H1 (cell line): Measurements from ENCODE around the gene HSF4. TPM values are rescaled to one million over a fixed set of nuclear protein-coding genes. Genes with fewer than 3 reads are reported as not detected.

Experiments
- CTCF ChIA-PET: fragments of 300-600 bp; sonication (Branson Sonifier 250); formaldehyde crosslinking; loops from one replicate; lab custom pipeline; 2021; ENCODE audit not compliant: partially characterized antibody; lab: Charles Lee
- POLR2A ChIA-PET: fragments of 300-600 bp; sonication (Branson Sonifier 250); formaldehyde crosslinking; loops from one replicate; lab custom pipeline; 2021; ENCODE audit warnings: inconsistent platforms; ENCODE audit not compliant: partially characterized antibody; lab: Charles Lee
- DNase-seq, 2 experiments: peaks; one replicate each; pipeline versions ENCODE4 v3.0.0 to v3.0.0-alpha.2; 2010 to 2022; ENCODE audit warnings: low spot score in 2 of 2, low read depth in 1 of 2, mixed read lengths in 1 of 2
- FAIRE-seq: peaks from 2 replicates; lab custom pipeline; 2011; peaks lifted over from hg19 to GRCh38; lab: Jason Lieb, UNC
- H2AFZ ChIP-seq: 2 replicates; pipeline ENCODE4 v1.8.1; 2012; ENCODE audit warnings: low read length, inconsistent platforms
- H2AK5ac ChIP-seq: 2 replicates; pipeline ENCODE4 v1.6.1; 2013; ENCODE audit warnings: low read depth, low read length
- H2BK120ac ChIP-seq: replicated peaks from 2 replicates; pipeline ENCODE3; 2013; ENCODE audit warnings: low read depth, low read length, inconsistent platforms
- H2BK12ac ChIP-seq: 2 replicates; pipeline ENCODE4 v1.6.1; 2013; ENCODE audit warnings: low read depth, low read length
- H2BK15ac ChIP-seq: 2 replicates; pipeline ENCODE4 v1.6.1; 2013; ENCODE audit warnings: low read length
- H2BK20ac ChIP-seq: 2 replicates; pipeline ENCODE4 v1.6.1; 2013; ENCODE audit warnings: low read length
- H2BK5ac ChIP-seq: 2 replicates; pipeline ENCODE4 v1.6.1; 2013; ENCODE audit warnings: low read depth, low read length
- H3K14ac ChIP-seq: 2 replicates; pipeline ENCODE4 v1.6.1; 2013; ENCODE audit warnings: inconsistent platforms; ENCODE audit not compliant: insufficient read length
- H3K18ac ChIP-seq: 2 replicates; pipeline ENCODE4 v1.6.1; 2013; ENCODE audit warnings: low read length; ENCODE audit errors: extremely low read depth
- H3K23ac ChIP-seq: 2 replicates; pipeline ENCODE4 v1.6.1; 2013; ENCODE audit warnings: inconsistent platforms; ENCODE audit not compliant: insufficient read length
- H3K23me2 ChIP-seq: 2 replicates; pipeline ENCODE4 v1.6.1; 2013; ENCODE audit warnings: low read depth, low read length
- H3K27ac ChIP-seq: 2 replicates; pipeline ENCODE4 v1.6.1; 2011; ENCODE audit warnings: low read depth, low read length, inconsistent platforms
- H3K27me3 ChIP-seq, 4 experiments: replicated peaks in 1 of 4; 1 replicate in 1 of 4; 2 replicates in 3 of 4; pipeline versions ENCODE4 v1.6.1 to v1.8.1; 2011 to 2013; ENCODE audit warnings: low read length in 3 of 4, mild to moderate bottlenecking in 3 of 4, inconsistent platforms in 2 of 4, mixed read lengths in 2 of 4, moderate library complexity in 1 of 4; ENCODE audit not compliant: control insufficient read depth in 3 of 4, insufficient read depth in 3 of 4; ENCODE audit errors: extremely low read depth in 1 of 4
- H3K36me3 ChIP-seq, 4 experiments: 2 replicates each; pipeline versions ENCODE4 v1.6.1 to v1.8.1; 2011 to 2013; ENCODE audit warnings: mild to moderate bottlenecking in 4 of 4, low read length in 3 of 4, moderate library complexity in 2 of 4, control low read depth in 1 of 4, inconsistent platforms in 1 of 4; ENCODE audit not compliant: insufficient read depth in 4 of 4, control insufficient read depth in 2 of 4
- H3K4ac ChIP-seq: replicated peaks from 2 replicates; pipeline ENCODE3; 2013; ENCODE audit warnings: low read length, low read depth, mixed read lengths, inconsistent platforms; ENCODE audit not compliant: insufficient read length
- H3K4me1 ChIP-seq, 4 experiments: replicated peaks in 1 of 4; 1 replicate in 1 of 4; 2 replicates in 3 of 4; pipeline versions ENCODE4 v1.6.1 to v1.8.1; 2011 to 2013; ENCODE audit warnings: low read length in 3 of 4, inconsistent platforms in 2 of 4, mixed read lengths in 1 of 4; ENCODE audit not compliant: insufficient read depth in 4 of 4, control insufficient read depth in 3 of 4
- H3K4me2 ChIP-seq, 2 experiments: 2 replicates each; pipeline versions ENCODE4 v1.6.1 to v1.8.1; 2011 to 2013; ENCODE audit warnings: low read depth in 2 of 2, low read length in 2 of 2, control low read depth in 1 of 2, inconsistent platforms in 1 of 2, mild to moderate bottlenecking in 1 of 2; ENCODE audit not compliant: insufficient read depth in 1 of 2
- H3K4me3 ChIP-seq, 4 experiments: fragments of 200-600, 300-600 bp in 1 of 4; sonication (generic), shearing (Covaris generic), sonication (Bioruptor Twin) in 1 of 4; 2 replicates each; pipeline versions ENCODE4 v1.5.1 to v1.8.1; 2011 to 2016; ENCODE audit warnings: low read length in 4 of 4, low read depth in 3 of 4, control low read depth in 2 of 4, inconsistent platforms in 2 of 4, mild to moderate bottlenecking in 2 of 4, mixed read lengths in 1 of 4, moderate library complexity in 1 of 4; ENCODE audit not compliant: insufficient read depth in 2 of 4; ENCODE audit errors: extremely low read depth in 1 of 4
- H3K56ac ChIP-seq: replicated peaks from 2 replicates; pipeline ENCODE3; 2013; ENCODE audit warnings: low read depth, mild to moderate bottlenecking, mixed read lengths, low read length, inconsistent platforms; ENCODE audit not compliant: insufficient read length
- H3K79me1 ChIP-seq: 2 replicates; pipeline ENCODE4 v1.6.1; 2013; ENCODE audit warnings: low read depth, low read length, control low read depth
- H3K79me2 ChIP-seq, 2 experiments: 2 replicates each; pipeline versions ENCODE4 v1.6.1 to v1.8.1; 2012 to 2013; ENCODE audit warnings: low read length in 2 of 2, mild to moderate bottlenecking in 2 of 2, inconsistent platforms in 1 of 2; ENCODE audit not compliant: insufficient read depth in 2 of 2, control insufficient read depth in 1 of 2
- H3K9ac ChIP-seq, 4 experiments: replicated peaks in 1 of 4; 1 replicate in 1 of 4; 2 replicates in 3 of 4; pipeline versions ENCODE4 v1.6.1 to v1.8.1; 2011 to 2013; ENCODE audit warnings: low read depth in 3 of 4, low read length in 3 of 4, control low read depth in 2 of 4, mild to moderate bottlenecking in 2 of 4, moderate library complexity in 2 of 4, inconsistent platforms in 1 of 4; ENCODE audit errors: extremely low read depth in 1 of 4
- H3K9me3 ChIP-seq, 2 experiments: 2 replicates each; pipeline versions ENCODE4 v1.6.1 to v1.8.1; 2012 to 2013; ENCODE audit warnings: mild to moderate bottlenecking in 2 of 2, moderate library complexity in 2 of 2, control low read depth in 1 of 2, inconsistent platforms in 1 of 2, low read depth in 1 of 2, low read length in 1 of 2, mixed read lengths in 1 of 2; ENCODE audit not compliant: insufficient read depth in 2 of 2
- H4K20me1 ChIP-seq, 2 experiments: replicated peaks in 1 of 2; 2 replicates each; pipeline versions ENCODE3 to v1.8.1; 2011 to 2013; ENCODE audit warnings: inconsistent platforms in 2 of 2, low read length in 2 of 2, mild to moderate bottlenecking in 1 of 2; ENCODE audit not compliant: insufficient read depth in 2 of 2, control insufficient read depth in 1 of 2
- H4K5ac ChIP-seq: 2 replicates; pipeline ENCODE4 v1.6.1; 2013; ENCODE audit warnings: low read length, low read depth, mixed read lengths, inconsistent platforms; ENCODE audit not compliant: insufficient read length
- H4K8ac ChIP-seq: 2 replicates; pipeline ENCODE4 v1.8.0; 2013; ENCODE audit warnings: mild to moderate bottlenecking, moderate library complexity, low read length, inconsistent platforms; ENCODE audit not compliant: insufficient read depth; ENCODE audit errors: extremely low read depth
- H4K91ac ChIP-seq: replicated peaks from 2 replicates; pipeline ENCODE3; 2013; ENCODE audit warnings: low read length, mixed read lengths, inconsistent platforms; ENCODE audit not compliant: insufficient read length
- CTCF ChIP-seq, 3 experiments: IDR thresholded peaks; 1 replicate in 2 of 3; 2 replicates in 1 of 3; pipeline versions ENCODE4 v1.5.1 to v1.6.1; 2011; ENCODE audit warnings: low read length in 3 of 3, mild to moderate bottlenecking in 3 of 3, inconsistent platforms in 2 of 3, low read depth in 1 of 3, moderate library complexity in 1 of 3; ENCODE audit not compliant: insufficient read depth in 1 of 3; ENCODE audit errors: control extremely low read depth in 1 of 3
- E2F6 ChIP-seq: IDR thresholded peaks from 2 replicates; pipeline ENCODE4 v1.6.1; 2012; ENCODE audit warnings: inconsistent platforms
- JUN ChIP-seq: IDR thresholded peaks from 2 replicates; pipeline ENCODE4 v1.6.1; 2011; ENCODE audit warnings: low read depth, mild to moderate bottlenecking, improper control_type of control experiment, low read length
- KDM4A ChIP-seq: IDR thresholded peaks from one replicate; pipeline ENCODE4 v1.7.1; 2012; ENCODE audit warnings: low read depth, mild to moderate bottlenecking, moderate library complexity, low read length, inconsistent platforms; ENCODE audit not compliant: severe bottlenecking
- SUZ12 ChIP-seq: fragments of 200-600 bp; sonication (generic); IDR thresholded peaks from 2 replicates; pipeline ENCODE4 v1.6.1; 2012; ENCODE audit warnings: mild to moderate bottlenecking, inconsistent platforms, low read length, moderate library complexity, mixed read lengths
- TAF1 ChIP-seq: IDR thresholded peaks from 2 replicates; pipeline ENCODE4 v1.6.1; 2011; ENCODE audit warnings: mild to moderate bottlenecking, low read depth, low read length
- ZNF274 ChIP-seq: IDR thresholded peaks from 2 replicates; pipeline ENCODE4 v1.7.0; 2012; ENCODE audit warnings: low read length, borderline replicate concordance; ENCODE audit errors: extremely low read depth
- WGBS, 2 experiments: shearing (Covaris generic) in 1 of 2; methylation state at CpG; one replicate each; pipeline versions ENCODE4 v1.1.6 to v1.1.7; 2013 to 2015; ENCODE audit warnings: low lambda C conversion rate in 2 of 2, mixed read lengths in 2 of 2, inconsistent platforms in 1 of 2, low coverage in 1 of 2, missing lambda C conversion rate in 1 of 2; ENCODE audit not compliant: insufficient replicate concordance in 2 of 2, insufficient coverage in 1 of 2, insufficient read length in 1 of 2; ENCODE audit errors: extremely low coverage in 1 of 2, missing lambda C conversion rate in 1 of 2; 5-methylcytosine and 5-hydroxymethylcytosine counted together
- polyA plus RNA-seq, 7 experiments: library from polyadenylated mRNA; depleted of rRNA in 3 of 7; stranded (reverse) in 5 of 7; unstranded in 2 of 7; fragments of >200 nt in 5 of 7; fragments of 200-250 nt in 2 of 7; gene quantifications; 1 replicate in 5 of 7; 2 replicates in 1 of 7; 4 replicates in 1 of 7; pipeline versions ENCODE4 v1.2.1 to v1.2.3, GENCODE V29; 2011 to 2013; ENCODE audit warnings: missing spikeins in 2 of 7, mixed read lengths in 2 of 7
- total RNA-seq: library from RNA; stranded (reverse); fragmentation: NEBNext Ultra II Directional; extraction: Animal tissue kit (Norgen Biotek cat#: 25700); gene quantifications from 2 replicates; pipeline ENCODE4 v1.2.1, GENCODE V29; 2021

Gene HSF4
- total and polyA plus RNA-seq, 2 of the 8 experiments (the other 6 are each of a cell fraction or from before 2014, with no cell fraction given): 0.14 TPM; not detected in 1

GRCh38 chr16:67165121-67166078 lies 855 bp downstream of the HSF4 start:
- ChIA-PET POLR2A (interaction anchor here (0.6 to 7.9 kb wide), 5 partner anchors 11 to 31 kb away, joined by 3 to 59 read pairs (median 4); partner anchors contain the start of gene B3GNT9), CTCF (interaction anchor here (0.8 to 19.3 kb wide), 8 partner anchors 8 to 235 kb away, joined by 3 to 291 read pairs (median 3); partner anchors contain the start of genes B3GNT9, FBXL8, MATCAP1 and TRADD)
- Histone ChIP-seq H4K8ac (peak overlapping the region; percentile 71), H3K27ac (no peak overlapping the region), H2BK5ac (no peak overlapping the region), H3K18ac (no peak overlapping the region), H3K9ac (no peak overlapping the region), H2BK20ac (no peak overlapping the region; the same call in 1 of the 2 replicates), H4K5ac (no peak overlapping the region), H3K9me3 (no peaks in the 10 kb centered on the region), H2BK15ac (no peak overlapping the region), H2BK120ac (no peak overlapping the region), H3K4me3 (peak overlapping the region in 3 of 4 experiments; percentile 8 to 55 (median 19); a peak in 5 of 8 replicates), H3K23ac (no peak overlapping the region), H3K4ac (no peak overlapping the region), H4K91ac (no peak overlapping the region), H2AK5ac (no peak overlapping the region), H2AFZ (no peak overlapping the region), H3K79me1 (no peaks in the 10 kb centered on the region), H3K4me2 (peak overlapping the region; percentile 71 to 82), H3K79me2 (no peaks in the 10 kb centered on the region), H4K20me1 (peaks cover 2 to 25% of the 10 kb centered on the region in 2 experiments), H3K4me1 (peaks cover 0 to 41% (median 33%) of the 10 kb centered on the region in 4 experiments; a peak in 6 of 7 replicates), H3K36me3 (peaks cover 0 to 14% (median 0%) of the 10 kb centered on the region in 4 experiments; a peak in 1 of 8 replicates), H3K56ac (no peak overlapping the region), H2BK12ac (peak overlapping the region; percentile 90; the same call in 1 of the 2 replicates), H3K23me2 (peaks cover 12% of the 10 kb centered on the region), H3K14ac (no peak overlapping the region), H3K27me3 (peaks cover 86 to 99% (median 97%) of the 10 kb centered on the region in 4 experiments)
- DNase-seq: peak in 1 of 2 experiments; percentile 72
- no peak for FAIRE-seq
- 6% methylated on average over 56 of the region's 85 CpGs; no CpG with 5 or more reads in 1 of the 2 experiments for WGBS, 2 experiments
- TF ChIP-seq JUN: no peak
- peak; percentile 65 for TF ChIP-seq KDM4A
- TF ChIP-seq SUZ12: peak; percentile 99
- no peak for TF ChIP-seq TAF1
- TF ChIP-seq CTCF (IDR thresholded peaks at IDR 0.05; ENCODE audit: control extremely low read depth in 1 of 3, insufficient read depth in 1 of 3, low read depth in 1 of 3, low read length in 3 of 3): no peak
- peak; percentile 78 for TF ChIP-seq E2F6
- TF ChIP-seq ZNF274: no peak
